ENCODE data around the gene SNRNP40. TPM values are rescaled to one million over a fixed set of nuclear protein-coding genes. Genes with fewer than 3 reads are reported as not detected.
"Not testable (repeated sequence)": the region's sequence is repeated elsewhere in the genome, so short reads cannot be mapped to it uniquely, and the experiment has no call there.

The SNRNP40 gene
- total and polyA plus RNA-seq, 2 donors (not counting 1 experiment from before 2014, with no cell fraction given), result 31.7 to 65.6 TPM

DNA sequence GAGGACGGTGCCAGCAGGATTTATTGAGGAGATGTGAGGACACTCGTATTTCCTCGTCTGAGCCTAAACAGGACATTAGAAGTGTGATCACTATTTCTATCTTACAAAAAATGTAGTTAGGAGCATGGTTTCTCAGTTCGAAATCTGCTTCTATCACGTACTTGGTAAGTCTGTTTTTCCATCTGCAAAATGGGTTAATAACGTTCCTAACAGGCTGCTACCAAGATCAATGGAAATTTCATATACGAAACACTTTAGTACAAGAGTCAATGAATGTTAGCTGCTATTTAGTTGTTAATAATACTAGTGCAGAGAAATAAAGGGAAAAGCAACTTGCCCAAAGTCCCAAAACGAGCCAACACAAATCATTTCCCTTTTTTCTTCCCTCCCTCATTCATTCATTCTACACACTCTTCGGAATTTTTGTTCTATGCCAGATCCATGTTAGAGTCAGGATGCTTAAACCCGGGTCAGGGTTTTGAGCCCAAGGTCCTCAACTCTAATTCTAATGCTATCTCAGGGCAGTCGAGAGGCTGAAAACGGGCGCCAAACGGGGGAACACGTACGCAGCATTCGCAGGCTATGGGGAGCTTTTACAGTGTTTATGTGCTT is 608 bp downstream of the SNRNP40 start:
- ChIA-PET CTCF (interaction anchor here (0.6 to 1.7 kb wide), 4 partner anchors 110 to 253 kb away, joined by 3 to 7 read pairs (median 3); no protein-coding TSS in a partner anchor), POLR2A (no interaction called here)
- intact Hi-C loops (cut with micrococcal nuclease), result loop anchor here (1.0 to 2.0 kb wide), 6 partner anchors 127 to 1099 kb away; partner anchors contain the start of genes BSDC1 and TMEM39B
- Mint-ChIP-seq H3K4me1 (peaks cover 24% of the 10 kb centered on the region), H3K9me3 (ENCODE audit: insufficient read depth) (no peaks in the 10 kb centered on the region), H3K27me3 (no peaks in the 10 kb centered on the region), H3K27ac (peak overlapping the region; percentile 63), H3K4me3 (no peak overlapping the region)
- ATAC-seq (ENCODE audit: low read depth), result no peak
- peak overlapping the region; percentile 82 for H3K4me2 ChIP-seq (replicated peaks; ENCODE audit: low read depth, low read length, poor library complexity, severe bottlenecking)
- peak overlapping the region; percentile 94 for H2AFZ ChIP-seq (ENCODE audit: insufficient read depth, low read depth, low read length, poor library complexity, severe bottlenecking)
- H3K36me3 ChIP-seq (replicated peaks in 1 of 2; ENCODE audit: control extremely low read depth in 1 of 2, control insufficient read depth in 1 of 2, extremely low read depth in 1 of 2, insufficient read depth in 2 of 2, low read length in 1 of 2), result peaks cover 9 to 22% of the 10 kb centered on the region in 2 experiments
- peaks cover 21% of the 10 kb centered on the region for H4K20me1 ChIP-seq (ENCODE audit: control insufficient read depth, insufficient read depth, low read length, poor library complexity, severe bottlenecking)
- H3K27me3 ChIP-seq (replicated peaks in 1 of 4; ENCODE audit: control extremely low read depth in 1 of 4, control insufficient read depth in 3 of 4, insufficient read depth in 4 of 4, low read length in 3 of 4), result no peaks in the 10 kb centered on the region
- H3K9me3 ChIP-seq (ENCODE audit: control extremely low read depth in 1 of 3, control insufficient read depth in 2 of 3, insufficient read depth in 1 of 3, low read length in 2 of 3), result no peaks in the 10 kb centered on the region
- peak overlapping the region; percentile 93 for H3K9ac ChIP-seq (ENCODE audit: low read length)
- peak overlapping the region; percentile 68 to 99 (median 77) for H3K4me3 ChIP-seq (ENCODE audit: control extremely low read depth in 1 of 5, extremely low read depth in 1 of 5, insufficient read depth in 1 of 5, low read depth in 2 of 5, low read length in 4 of 5)
- H3K4me1 ChIP-seq (ENCODE audit: control insufficient read depth in 2 of 2, insufficient read depth in 2 of 2, low read length in 2 of 2), result peaks cover 23 to 25% of the 10 kb centered on the region in 2 donors
- H3K27ac ChIP-seq (ENCODE audit: low read length in 2 of 2), result peak overlapping the region; percentile 82 to 93
- H3K79me2 ChIP-seq (ENCODE audit: control insufficient read depth, insufficient read depth, low read length), result peaks cover 90% of the 10 kb centered on the region
- peak; percentile 13 for DNase-seq
- no peak for TF ChIP-seq EZH2 (IDR thresholded peaks at IDR 0.05; ENCODE audit: borderline replicate concordance, insufficient read depth, low read depth, low read length, poor library complexity, severe bottlenecking)
- TF ChIP-seq, protein P1, sequence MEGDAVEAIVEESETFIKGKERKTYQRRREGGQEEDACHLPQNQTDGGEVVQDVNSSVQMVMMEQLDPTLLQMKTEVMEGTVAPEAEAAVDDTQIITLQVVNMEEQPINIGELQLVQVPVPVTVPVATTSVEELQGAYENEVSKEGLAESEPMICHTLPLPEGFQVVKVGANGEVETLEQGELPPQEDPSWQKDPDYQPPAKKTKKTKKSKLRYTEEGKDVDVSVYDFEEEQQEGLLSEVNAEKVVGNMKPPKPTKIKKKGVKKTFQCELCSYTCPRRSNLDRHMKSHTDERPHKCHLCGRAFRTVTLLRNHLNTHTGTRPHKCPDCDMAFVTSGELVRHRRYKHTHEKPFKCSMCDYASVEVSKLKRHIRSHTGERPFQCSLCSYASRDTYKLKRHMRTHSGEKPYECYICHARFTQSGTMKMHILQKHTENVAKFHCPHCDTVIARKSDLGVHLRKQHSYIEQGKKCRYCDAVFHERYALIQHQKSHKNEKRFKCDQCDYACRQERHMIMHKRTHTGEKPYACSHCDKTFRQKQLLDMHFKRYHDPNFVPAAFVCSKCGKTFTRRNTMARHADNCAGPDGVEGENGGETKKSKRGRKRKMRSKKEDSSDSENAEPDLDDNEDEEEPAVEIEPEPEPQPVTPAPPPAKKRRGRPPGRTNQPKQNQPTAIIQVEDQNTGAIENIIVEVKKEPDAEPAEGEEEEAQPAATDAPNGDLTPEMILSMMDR (IDR thresholded peaks at IDR 0.05), result no peak
- 0% methylated on average over 8 of the region's 17 CpGs for WGBS (ENCODE audit: insufficient coverage)

DNA sequence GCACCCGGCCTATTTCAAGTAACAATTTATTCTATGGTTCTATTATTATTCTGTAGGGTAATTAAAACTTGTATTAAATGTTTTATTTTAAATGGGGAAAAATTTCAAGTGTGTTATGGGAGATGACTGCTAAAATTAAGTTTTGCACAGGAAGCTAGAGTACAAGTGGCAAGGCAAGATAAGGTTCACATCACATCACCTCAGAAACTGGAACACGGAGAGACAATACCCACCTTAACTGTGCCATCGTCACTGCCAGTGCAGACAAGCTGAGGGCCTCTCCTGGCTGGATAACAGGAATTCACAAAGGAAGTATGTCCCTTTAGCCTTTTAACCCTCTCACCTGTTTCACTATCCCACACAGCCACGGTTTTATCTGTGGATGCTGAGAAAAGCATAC is 7.6 kb downstream of the SNRNP40 start:
- no peak overlapping the region for H2AFZ ChIP-seq (ENCODE audit: insufficient read depth, low read depth, low read length, poor library complexity, severe bottlenecking)
- ChIA-PET POLR2A (no interaction called here), CTCF (interaction anchor here (0.6 kb wide), 1 partner anchor 199 kb away, joined by 5 read pairs; no protein-coding TSS in a partner anchor)
- no peaks in the 10 kb centered on the region for H3K4me1 ChIP-seq (ENCODE audit: control insufficient read depth in 2 of 2, insufficient read depth in 2 of 2, low read length in 2 of 2)
- Mint-ChIP-seq H3K4me3 (no peak overlapping the region), H3K27me3 (no peaks in the 10 kb centered on the region), H3K4me1 (peaks cover 9% of the 10 kb centered on the region), H3K27ac (no peak overlapping the region), H3K9me3 (ENCODE audit: insufficient read depth) (no peaks in the 10 kb centered on the region)
- no peak overlapping the region for H3K27ac ChIP-seq (ENCODE audit: low read length in 2 of 2)
- H3K36me3 ChIP-seq (replicated peaks in 1 of 2; ENCODE audit: control extremely low read depth in 1 of 2, control insufficient read depth in 1 of 2, extremely low read depth in 1 of 2, insufficient read depth in 2 of 2, low read length in 1 of 2), result peaks cover 17 to 69% of the 10 kb centered on the region in 2 experiments
- WGBS (ENCODE audit: insufficient coverage), result no CpG with 5 or more reads among the region's 4 CpGs
- H3K27me3 ChIP-seq (replicated peaks in 1 of 4; ENCODE audit: control extremely low read depth in 1 of 4, control insufficient read depth in 3 of 4, insufficient read depth in 4 of 4, low read length in 3 of 4), result no peaks in the 10 kb centered on the region
- TF ChIP-seq EZH2 (IDR thresholded peaks at IDR 0.05; ENCODE audit: borderline replicate concordance, insufficient read depth, low read depth, low read length, poor library complexity, severe bottlenecking), result no peak
- TF ChIP-seq, protein P1 (IDR thresholded peaks at IDR 0.05), result no peak
- H3K4me2 ChIP-seq (replicated peaks; ENCODE audit: low read depth, low read length, poor library complexity, severe bottlenecking), result no peak overlapping the region
- intact Hi-C loops (cut with micrococcal nuclease), result no loop called here
- ATAC-seq (ENCODE audit: low read depth) (no peak), DNase-seq (no peak)
- no peak overlapping the region for H3K4me3 ChIP-seq (ENCODE audit: control extremely low read depth in 1 of 5, extremely low read depth in 1 of 5, insufficient read depth in 1 of 5, low read depth in 2 of 5, low read length in 4 of 5)
- H3K9me3 ChIP-seq (ENCODE audit: control extremely low read depth in 1 of 3, control insufficient read depth in 2 of 3, insufficient read depth in 1 of 3, low read length in 2 of 3), result no peaks in the 10 kb centered on the region
- no peak overlapping the region for H3K9ac ChIP-seq (ENCODE audit: low read length)
- peaks cover 17% of the 10 kb centered on the region for H4K20me1 ChIP-seq (ENCODE audit: control insufficient read depth, insufficient read depth, low read length, poor library complexity, severe bottlenecking)
- H3K79me2 ChIP-seq (ENCODE audit: control insufficient read depth, insufficient read depth, low read length), result peaks cover 38% of the 10 kb centered on the region

DNA sequence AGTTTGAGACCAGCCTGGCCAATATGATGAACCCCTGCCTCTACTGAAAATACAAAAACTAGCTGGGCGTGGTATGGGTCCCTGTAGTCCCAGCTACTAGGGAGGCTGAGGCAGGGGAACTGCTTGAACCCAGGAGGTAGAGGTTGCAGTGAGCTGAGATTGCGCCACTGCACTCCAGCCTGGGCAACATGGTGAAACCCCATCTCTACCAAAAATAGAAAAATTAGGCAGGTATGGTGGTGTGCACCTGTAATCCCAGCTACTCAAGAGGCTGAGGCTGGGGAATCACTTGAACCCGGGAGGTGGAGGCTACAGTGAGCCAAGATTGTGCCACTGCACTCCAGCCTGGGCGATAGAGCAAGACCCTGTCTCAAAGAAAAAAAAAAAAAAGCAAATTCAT is 8.8 kb downstream of the SNRNP40 start:
- H3K27me3 ChIP-seq (replicated peaks in 1 of 4; ENCODE audit: control extremely low read depth in 1 of 4, control insufficient read depth in 3 of 4, insufficient read depth in 4 of 4, low read length in 3 of 4); H3K4me3 Mint-ChIP-seq; H3K27ac Mint-ChIP-seq; intact Hi-C loops (cut with micrococcal nuclease); H3K4me2 ChIP-seq (replicated peaks; ENCODE audit: low read depth, low read length, poor library complexity, severe bottlenecking); CTCF ChIA-PET; ATAC-seq (ENCODE audit: low read depth); POLR2A ChIA-PET; H3K9me3 Mint-ChIP-seq (ENCODE audit: insufficient read depth); DNase-seq; H3K9ac ChIP-seq (ENCODE audit: low read length); H3K4me1 ChIP-seq (ENCODE audit: control insufficient read depth in 2 of 2, insufficient read depth in 2 of 2, low read length in 2 of 2); H3K4me3 ChIP-seq (ENCODE audit: control extremely low read depth in 1 of 5, extremely low read depth in 1 of 5, insufficient read depth in 1 of 5, low read depth in 2 of 5, low read length in 4 of 5); H3K9me3 ChIP-seq (ENCODE audit: control extremely low read depth in 1 of 3, control insufficient read depth in 2 of 3, insufficient read depth in 1 of 3, low read length in 2 of 3); H3K4me1 Mint-ChIP-seq; H3K27ac ChIP-seq (ENCODE audit: low read length in 2 of 2); H2AFZ ChIP-seq (ENCODE audit: insufficient read depth, low read depth, low read length, poor library complexity, severe bottlenecking); H3K27me3 Mint-ChIP-seq: not testable (repeated sequence)
- Histone ChIP-seq H3K79me2 (ENCODE audit: control insufficient read depth, insufficient read depth, low read length) (peaks cover 26% of the 10 kb centered on the region), H3K36me3 (replicated peaks in 1 of 2; ENCODE audit: control extremely low read depth in 1 of 2, control insufficient read depth in 1 of 2, extremely low read depth in 1 of 2, insufficient read depth in 2 of 2, low read length in 1 of 2) (peaks cover 12 to 68% of the 10 kb centered on the region in 2 experiments), H4K20me1 (ENCODE audit: control insufficient read depth, insufficient read depth, low read length, poor library complexity, severe bottlenecking) (peaks cover 17% of the 10 kb centered on the region)
- no CpG with 5 or more reads among the region's 4 CpGs for WGBS (ENCODE audit: insufficient coverage)

All from B cell (primary cell).